Measurements from ENCODE around the gene EMC8.

- TF ChIP-seq CTCF (conservative IDR thresholded peaks at IDR 0.05) (no peak), ZFX (IDR thresholded peaks at IDR 0.05) (no peak)
Measured at GRCh38 chr16:85828166-85828565, 28.8 kb upstream of the EMC8 start.
